B cell (primary cell): ENCODE measurements around the gene VAV3.

Experiments
- CTCF ChIP-seq: fragments of 200-600 bp; IDR thresholded peaks from one replicate; pipeline ENCODE4 v1.8.0; 2022; ENCODE audit warnings: antibody characterized with exemption, mild to moderate bottlenecking
- EZH2 ChIP-seq: IDR thresholded peaks from 2 replicates; pipeline ENCODE4 v1.6.1; 2012; ENCODE audit warnings: borderline replicate concordance, low read depth, mild to moderate bottlenecking, moderate library complexity, low read length; ENCODE audit not compliant: insufficient read depth, poor library complexity, severe bottlenecking

DNA sequence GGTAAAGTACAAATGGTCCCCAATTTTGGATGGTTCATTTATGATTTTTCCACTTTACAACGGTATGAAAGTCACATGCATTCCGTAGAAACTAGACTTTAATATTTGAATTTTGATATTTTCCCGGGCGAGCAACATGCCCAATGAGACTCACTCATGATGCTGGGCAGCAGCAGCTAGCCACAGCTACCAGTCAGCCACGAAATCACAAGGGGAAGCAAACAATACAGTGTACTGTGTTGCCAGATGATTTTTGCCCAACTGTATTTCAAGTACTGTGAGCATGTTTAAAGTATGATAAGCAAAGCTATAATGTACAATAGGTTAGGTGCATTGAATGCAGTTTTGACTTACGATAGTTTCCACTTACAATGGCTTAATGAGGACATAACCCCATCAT is 266.8 kb downstream of the VAV3 start:
- TF ChIP-seq CTCF (no peak), EZH2 (no peak)
